ENCODE measurements around the gene FLT3. TPM values are rescaled to one million over a fixed set of nuclear protein-coding genes. Genes with fewer than 3 reads are reported as not detected.

FLT3 gene
- total and polyA plus RNA-seq, 10 of the 15 experiments (the other 5 are each of a cell fraction or from before 2014, with no cell fraction given), result 0.04 to 0.19 (median 0.11) TPM; not detected in 1

DNA sequence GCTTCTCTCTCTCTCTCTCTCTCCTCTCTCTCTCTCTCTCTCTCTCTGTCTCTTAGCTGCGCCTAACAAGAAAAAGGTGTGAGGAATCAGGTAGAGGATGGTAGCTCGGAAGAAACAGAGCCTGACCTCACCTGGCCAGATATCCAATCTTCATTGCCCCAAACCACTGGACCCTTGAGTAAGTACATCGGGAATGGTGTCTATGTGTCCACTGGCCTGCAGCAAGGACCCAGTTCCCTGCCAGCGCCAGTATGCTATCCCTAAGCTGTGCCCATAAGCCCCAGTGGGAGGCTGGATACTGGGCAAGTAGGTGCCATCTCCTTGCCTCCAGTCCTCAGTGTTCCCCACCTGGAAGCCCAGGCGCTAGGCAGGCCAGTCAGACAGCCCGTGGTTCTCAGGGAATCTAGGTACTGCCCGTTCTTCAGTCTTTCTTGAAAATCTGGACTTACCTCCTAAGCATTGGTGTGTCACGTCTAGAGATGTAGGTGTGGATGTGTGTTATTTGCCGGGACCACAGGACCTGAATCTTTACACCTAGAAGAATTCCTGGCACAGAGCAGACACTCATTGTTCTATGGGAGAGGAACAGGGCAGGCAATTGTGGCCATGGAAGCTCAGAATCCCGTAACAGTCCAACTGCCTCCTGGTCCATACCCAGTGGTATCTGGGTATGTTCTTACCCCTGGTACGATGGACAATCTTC lies 119.2 kb downstream of the FLT3 start:
- intact Hi-C loops (cut with micrococcal nuclease; ENCODE audit: unreplicated experiment), result loop anchor here (10.0 kb wide), 1 partner anchor 996 kb away; no protein-coding TSS in a partner anchor
- TF ChIP-seq GABPA (IDR thresholded peaks at IDR 0.05; ENCODE audit: low read depth) (no peak), NFYB (IDR thresholded peaks at IDR 0.05; ENCODE audit: insufficient read depth, low read depth, low read length) (no peak), TCF7 (IDR thresholded peaks at IDR 0.05; ENCODE audit: borderline replicate concordance) (no peak), IKZF1 (conservative IDR thresholded peaks at IDR 0.05) (no peak), HDGF (IDR thresholded peaks at IDR 0.05) (no peak), EGR1 (IDR thresholded peaks at IDR 0.05; ENCODE audit: borderline replicate concordance in 1 of 2, low read depth in 2 of 2, low read length in 2 of 2) (no peak), NR2F1 (conservative IDR thresholded peaks at IDR 0.05) (no peak), ZZZ3 (IDR thresholded peaks at IDR 0.05; ENCODE audit: control insufficient read depth, insufficient read length, low read depth) (no peak), CHD2 (IDR thresholded peaks at IDR 0.05; ENCODE audit: borderline replicate concordance, low read depth, low read length) (no peak), NFXL1 (IDR thresholded peaks at IDR 0.05; ENCODE audit: borderline replicate concordance) (no peak), SMAD1 (IDR thresholded peaks at IDR 0.05; ENCODE audit: low read depth, partially characterized antibody) (no peak), DPF2 (IDR thresholded peaks at IDR 0.05) (no peak), WRNIP1 (IDR thresholded peaks at IDR 0.05; ENCODE audit: borderline replicate concordance, low read depth, low read length) (no peak), GATAD2B (conservative IDR thresholded peaks at IDR 0.05; ENCODE audit: low read depth) (no peak)
- TF ChIP-seq, protein P1, sequence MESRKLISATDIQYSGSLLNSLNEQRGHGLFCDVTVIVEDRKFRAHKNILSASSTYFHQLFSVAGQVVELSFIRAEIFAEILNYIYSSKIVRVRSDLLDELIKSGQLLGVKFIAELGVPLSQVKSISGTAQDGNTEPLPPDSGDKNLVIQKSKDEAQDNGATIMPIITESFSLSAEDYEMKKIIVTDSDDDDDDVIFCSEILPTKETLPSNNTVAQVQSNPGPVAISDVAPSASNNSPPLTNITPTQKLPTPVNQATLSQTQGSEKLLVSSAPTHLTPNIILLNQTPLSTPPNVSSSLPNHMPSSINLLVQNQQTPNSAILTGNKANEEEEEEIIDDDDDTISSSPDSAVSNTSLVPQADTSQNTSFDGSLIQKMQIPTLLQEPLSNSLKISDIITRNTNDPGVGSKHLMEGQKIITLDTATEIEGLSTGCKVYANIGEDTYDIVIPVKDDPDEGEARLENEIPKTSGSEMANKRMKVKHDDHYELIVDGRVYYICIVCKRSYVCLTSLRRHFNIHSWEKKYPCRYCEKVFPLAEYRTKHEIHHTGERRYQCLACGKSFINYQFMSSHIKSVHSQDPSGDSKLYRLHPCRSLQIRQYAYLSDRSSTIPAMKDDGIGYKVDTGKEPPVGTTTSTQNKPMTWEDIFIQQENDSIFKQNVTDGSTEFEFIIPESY (IDR thresholded peaks at IDR 0.05), result no peak
- TF ChIP-seq, protein P2, sequence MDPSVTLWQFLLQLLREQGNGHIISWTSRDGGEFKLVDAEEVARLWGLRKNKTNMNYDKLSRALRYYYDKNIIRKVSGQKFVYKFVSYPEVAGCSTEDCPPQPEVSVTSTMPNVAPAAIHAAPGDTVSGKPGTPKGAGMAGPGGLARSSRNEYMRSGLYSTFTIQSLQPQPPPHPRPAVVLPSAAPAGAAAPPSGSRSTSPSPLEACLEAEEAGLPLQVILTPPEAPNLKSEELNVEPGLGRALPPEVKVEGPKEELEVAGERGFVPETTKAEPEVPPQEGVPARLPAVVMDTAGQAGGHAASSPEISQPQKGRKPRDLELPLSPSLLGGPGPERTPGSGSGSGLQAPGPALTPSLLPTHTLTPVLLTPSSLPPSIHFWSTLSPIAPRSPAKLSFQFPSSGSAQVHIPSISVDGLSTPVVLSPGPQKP (IDR thresholded peaks at IDR 0.05; ENCODE audit: low read depth, low read length), result no peak
- TF ChIP-seq, protein P3, sequence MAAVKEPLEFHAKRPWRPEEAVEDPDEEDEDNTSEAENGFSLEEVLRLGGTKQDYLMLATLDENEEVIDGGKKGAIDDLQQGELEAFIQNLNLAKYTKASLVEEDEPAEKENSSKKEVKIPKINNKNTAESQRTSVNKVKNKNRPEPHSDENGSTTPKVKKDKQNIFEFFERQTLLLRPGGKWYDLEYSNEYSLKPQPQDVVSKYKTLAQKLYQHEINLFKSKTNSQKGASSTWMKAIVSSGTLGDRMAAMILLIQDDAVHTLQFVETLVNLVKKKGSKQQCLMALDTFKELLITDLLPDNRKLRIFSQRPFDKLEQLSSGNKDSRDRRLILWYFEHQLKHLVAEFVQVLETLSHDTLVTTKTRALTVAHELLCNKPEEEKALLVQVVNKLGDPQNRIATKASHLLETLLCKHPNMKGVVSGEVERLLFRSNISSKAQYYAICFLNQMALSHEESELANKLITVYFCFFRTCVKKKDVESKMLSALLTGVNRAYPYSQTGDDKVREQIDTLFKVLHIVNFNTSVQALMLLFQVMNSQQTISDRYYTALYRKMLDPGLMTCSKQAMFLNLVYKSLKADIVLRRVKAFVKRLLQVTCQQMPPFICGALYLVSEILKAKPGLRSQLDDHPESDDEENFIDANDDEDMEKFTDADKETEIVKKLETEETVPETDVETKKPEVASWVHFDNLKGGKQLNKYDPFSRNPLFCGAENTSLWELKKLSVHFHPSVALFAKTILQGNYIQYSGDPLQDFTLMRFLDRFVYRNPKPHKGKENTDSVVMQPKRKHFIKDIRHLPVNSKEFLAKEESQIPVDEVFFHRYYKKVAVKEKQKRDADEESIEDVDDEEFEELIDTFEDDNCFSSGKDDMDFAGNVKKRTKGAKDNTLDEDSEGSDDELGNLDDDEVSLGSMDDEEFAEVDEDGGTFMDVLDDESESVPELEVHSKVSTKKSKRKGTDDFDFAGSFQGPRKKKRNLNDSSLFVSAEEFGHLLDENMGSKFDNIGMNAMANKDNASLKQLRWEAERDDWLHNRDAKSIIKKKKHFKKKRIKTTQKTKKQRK (IDR thresholded peaks at IDR 0.05; ENCODE audit: low read depth, low read length), result no peak
- SMC1A ChIA-PET (ENCODE audit: uncharacterized antibody, unreplicated experiment), result interaction anchor here (7.0 kb wide), 1 partner anchor 153 kb away, joined by 89 read pairs; no protein-coding TSS in a partner anchor

More for the DNA sequence above, 119.2 kb downstream of the FLT3 start:
- FAIRE-seq (no peak), ATAC-seq (no peak), DNase-seq (ENCODE audit: low read depth, low spot score) (no peak)
- no peaks in the 10 kb centered on the region for H3K9me3 ChIP-seq (replicated peaks; ENCODE audit: control insufficient read depth, insufficient read depth, low read length)
- H3K27ac ChIP-seq (ENCODE audit: control insufficient read depth, insufficient read depth), result no peak overlapping the region
- CTCF ChIA-PET, result interaction anchor here (1.4 to 9.6 kb wide), 4 partner anchors 22 to 620 kb away, joined by 3 to 238 read pairs (median 39); no protein-coding TSS in a partner anchor
- H3K36me3 ChIP-seq (ENCODE audit: control insufficient read depth in 2 of 2, insufficient read depth in 2 of 2, low read length in 1 of 2), result no peaks in the 10 kb centered on the region
- BruUV-seq (replicated peaks), result no TSS peak
- peaks cover 22 to 35% of the 10 kb centered on the region in 2 experiments for H3K27me3 ChIP-seq (replicated peaks in 1 of 2; ENCODE audit: control insufficient read depth in 2 of 2, insufficient read depth in 2 of 2, low read length in 1 of 2)
- no peak overlapping the region for H3K4me2 ChIP-seq (ENCODE audit: control insufficient read depth, insufficient read depth)
- no peak overlapping the region for H3K9ac ChIP-seq (ENCODE audit: control insufficient read depth, insufficient read depth, low read length)
- no peak overlapping the region for H3K4me3 ChIP-seq
- POLR2A ChIA-PET, result no interaction called here
- in situ Hi-C loops (cut with MboI), result loop anchor here (5.0 to 10.0 kb wide), 4 partner anchors 154 to 996 kb away; no protein-coding TSS in a partner anchor
- WGBS (ENCODE audit: insufficient coverage, insufficient replicate concordance, low lambda C conversion rate, missing lambda C conversion rate), result 43% methylated on average over 11 of the region's 11 CpGs
- no peaks in the 10 kb centered on the region for H3K4me1 ChIP-seq (ENCODE audit: control insufficient read depth, insufficient read depth, low read length)
- RAD21 ChIA-PET (ENCODE audit: unreplicated experiment), result interaction anchor here (1.6 kb wide), 1 partner anchor 151 kb away, joined by 5 read pairs; no protein-coding TSS in a partner anchor
- no peaks in the 10 kb centered on the region for H4K20me1 ChIP-seq (ENCODE audit: control insufficient read depth, insufficient read depth)
- H3K79me2 ChIP-seq (ENCODE audit: control insufficient read depth, insufficient read depth, low read length), result no peaks in the 10 kb centered on the region
- no peak overlapping the region for H2AFZ ChIP-seq (ENCODE audit: control insufficient read depth, low read depth, low read length)
